B cell (primary cell): ENCODE results near the gene RAB25. TPM values are rescaled to one million over a fixed set of nuclear protein-coding genes. Genes with fewer than 3 reads are reported as not detected.

Experiments used
- ATAC-seq: fragments of 200-7000 bp; cut with Tn5 transposase; one replicate; pipeline ENCODE4 v1.10.0; 2021; ENCODE audit warnings: low read depth, mild to moderate bottlenecking, moderate number of reproducible peaks, moderate library complexity
- CTCF ChIA-PET: fragments of 350-600 bp; sonication (Branson Sonifier 250); formaldehyde crosslinking; loops from one replicate; lab custom pipeline; 2021; ENCODE audit warnings: antibody characterized with exemption, inconsistent platforms; lab: Charles Lee
- POLR2A ChIA-PET: fragments of 350-600 bp; sonication (Branson Sonifier 250); formaldehyde crosslinking; loops from one replicate; lab custom pipeline; 2021; ENCODE audit warnings: antibody characterized with exemption; lab: Charles Lee
- DNase-seq: peaks from one replicate; pipeline ENCODE4 v3.0.0; 2013
- H2AFZ ChIP-seq: 2 replicates; pipeline ENCODE4 v1.6.1; 2012; ENCODE audit warnings: mild to moderate bottlenecking, low read depth, low read length; ENCODE audit not compliant: insufficient read depth, poor library complexity, severe bottlenecking
- H3K27ac ChIP-seq, 2 donors: 1 replicate in 1 of 2; 2 replicates in 1 of 2; pipeline ENCODE4 v1.5.1; 2012 to 2013; ENCODE audit warnings: low read length in 2 of 2, mild to moderate bottlenecking in 2 of 2, moderate library complexity in 1 of 2
- H3K27me3 ChIP-seq, 4 experiments: fragments of 200-600 bp in 1 of 4; sonication (generic) in 1 of 4; replicated peaks in 1 of 4; 1 replicate in 2 of 4; 2 replicates in 2 of 4; pipeline versions ENCODE4 v1.6.1 to v1.7.0; 2013 to 2016; ENCODE audit warnings: low read length in 3 of 4, mild to moderate bottlenecking in 2 of 4, mixed read lengths in 1 of 4, moderate library complexity in 1 of 4; ENCODE audit not compliant: insufficient read depth in 4 of 4, control insufficient read depth in 3 of 4; ENCODE audit errors: control extremely low read depth in 1 of 4
- H3K36me3 ChIP-seq, 2 experiments: replicated peaks in 1 of 2; 1 replicate in 1 of 2; 2 replicates in 1 of 2; pipeline versions ENCODE4 v1.6.1 to v1.7.1; 2013; ENCODE audit warnings: low read length in 1 of 2; ENCODE audit not compliant: insufficient read depth in 2 of 2, control insufficient read depth in 1 of 2; ENCODE audit errors: control extremely low read depth in 1 of 2, extremely low read depth in 1 of 2
- H3K4me1 ChIP-seq, 2 donors: fragments of 200-600 bp in 1 of 2; sonication (generic) in 1 of 2; 1 replicate in 1 of 2; 2 replicates in 1 of 2; pipeline versions ENCODE4 v1.5.1 to v1.6.1; 2013 to 2017; ENCODE audit warnings: low read length in 2 of 2; ENCODE audit not compliant: control insufficient read depth in 2 of 2, insufficient read depth in 2 of 2
- H3K4me2 ChIP-seq: replicated peaks from 2 replicates; pipeline ENCODE3; 2012; ENCODE audit warnings: mild to moderate bottlenecking, low read depth, low read length; ENCODE audit not compliant: poor library complexity, severe bottlenecking
- H3K4me3 ChIP-seq, 5 experiments: fragments of 200-600 bp in 1 of 5; sonication (generic) in 1 of 5; 1 replicate in 3 of 5; 2 replicates in 2 of 5; pipeline versions ENCODE4 v1.5.1 to v1.7.0; 2011 to 2016; ENCODE audit warnings: low read length in 4 of 5, mild to moderate bottlenecking in 4 of 5, low read depth in 2 of 5, control low read depth in 1 of 5, moderate library complexity in 1 of 5; ENCODE audit not compliant: insufficient read depth in 1 of 5; ENCODE audit errors: control extremely low read depth in 1 of 5, extremely low read depth in 1 of 5
- H3K79me2 ChIP-seq: fragments of 200-600 bp; sonication (generic); one replicate; pipeline ENCODE4 v1.6.0; 2016; ENCODE audit warnings: low read length; ENCODE audit not compliant: control insufficient read depth, insufficient read depth
- H3K9ac ChIP-seq: fragments of 200-600 bp; sonication (generic); 2 replicates; pipeline ENCODE4 v1.6.1; 2017; ENCODE audit warnings: mild to moderate bottlenecking, low read length, moderate library complexity
- H3K9me3 ChIP-seq, 3 donors: one replicate each; pipeline versions ENCODE4 v1.6.1 to v1.7.1; 2013; ENCODE audit warnings: low read length in 2 of 3; ENCODE audit not compliant: control insufficient read depth in 2 of 3, insufficient read depth in 1 of 3; ENCODE audit errors: control extremely low read depth in 1 of 3
- H4K20me1 ChIP-seq: 2 replicates; pipeline ENCODE4 v1.6.0; 2012; ENCODE audit warnings: mild to moderate bottlenecking, low read length; ENCODE audit not compliant: insufficient read depth, control insufficient read depth, poor library complexity, severe bottlenecking
- H3K27ac Mint-ChIP-seq: one replicate; pipeline ENCODE4 v1.8.0; 2021; ENCODE audit warnings: mixed read lengths
- H3K27me3 Mint-ChIP-seq: one replicate; pipeline ENCODE4 v1.8.0; 2021; ENCODE audit warnings: mixed read lengths
- H3K4me1 Mint-ChIP-seq: one replicate; pipeline ENCODE4 v1.8.0; 2021; ENCODE audit warnings: mixed read lengths
- H3K4me3 Mint-ChIP-seq: one replicate; pipeline ENCODE4 v1.8.0; 2021; ENCODE audit warnings: mixed read lengths
- H3K9me3 Mint-ChIP-seq: one replicate; pipeline ENCODE4 v1.8.0; 2022; ENCODE audit warnings: mixed read lengths; ENCODE audit not compliant: insufficient read depth
- CTCF ChIP-seq: fragments of 200-600 bp; IDR thresholded peaks from one replicate; pipeline ENCODE4 v1.8.0; 2022; ENCODE audit warnings: antibody characterized with exemption, mild to moderate bottlenecking
- EZH2 ChIP-seq: IDR thresholded peaks from 2 replicates; pipeline ENCODE4 v1.6.1; 2012; ENCODE audit warnings: borderline replicate concordance, low read depth, mild to moderate bottlenecking, moderate library complexity, low read length; ENCODE audit not compliant: insufficient read depth, poor library complexity, severe bottlenecking
- WGBS: methylation state at CpG from one replicate; pipeline ENCODE4 v1.1.5; 2013; ENCODE audit warnings: missing lambda C conversion rate; ENCODE audit not compliant: insufficient coverage; 5-methylcytosine and 5-hydroxymethylcytosine counted together
- intact Hi-C: fragments of 100-400 bp; cut with micrococcal nuclease; formaldehyde crosslinking; loops from one replicate; pipeline ENCODE4 v1.10.0; 2022
- polyA plus RNA-seq: library from polyadenylated mRNA; depleted of rRNA; stranded (reverse); fragments of >200 nt; gene quantifications from 2 replicates; pipeline ENCODE4 v1.2.3, GENCODE V29; 2012
- total RNA-seq, 2 donors: library from RNA; stranded (reverse); fragments of 120-200 nt in 1 of 2; gene quantifications; 1 replicate in 1 of 2; 2 replicates in 1 of 2; pipeline versions ENCODE4 v1.2.3 to v1.2.4, GENCODE V29; 2013 to 2022

RAB25 gene
- total and polyA plus RNA-seq, 2 donors (not counting 1 experiment from before 2014, with no cell fraction given) = 0.69 to 2.2 TPM

DNA sequence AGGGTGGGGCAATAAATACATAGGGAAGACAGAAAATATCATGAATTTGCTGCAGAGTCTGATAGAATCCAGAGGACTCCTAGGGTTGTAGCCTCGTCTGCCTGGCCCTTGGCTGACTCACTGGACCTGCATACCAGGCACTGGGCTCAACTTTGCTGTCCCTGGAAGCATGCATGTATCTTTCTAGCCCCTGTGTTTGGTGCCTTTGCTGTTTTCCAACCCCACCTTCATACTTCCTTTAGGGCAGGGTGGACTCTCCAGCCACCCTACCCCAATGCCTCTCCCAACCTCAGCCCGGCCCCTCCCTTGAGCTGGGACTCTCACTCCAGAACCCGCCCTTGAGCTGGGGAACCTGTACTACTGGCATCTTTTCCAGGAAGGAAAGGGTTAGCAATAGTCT is 1.2 kb downstream of the RAB25 start:
- Histone ChIP-seq H2AFZ (no peak overlapping the region), H3K4me1 (no peaks in the 10 kb centered on the region), H4K20me1 (no peaks in the 10 kb centered on the region), H3K36me3 (peaks cover 0 to 5% of the 10 kb centered on the region in 2 experiments), H3K9ac (no peak overlapping the region), H3K27ac (no peak overlapping the region), H3K4me3 (no peak overlapping the region), H3K27me3 (no peaks in the 10 kb centered on the region), H3K4me2 (no peak overlapping the region), H3K9me3 (no peaks in the 10 kb centered on the region), H3K79me2 (no peaks in the 10 kb centered on the region)
- 100% methylated on average over 1 of the region's 3 CpGs for WGBS
- intact Hi-C loops = no loop called here
- no peak overlapping the region for H3K4me3 Mint-ChIP-seq
- no peaks in the 10 kb centered on the region for H3K27me3 Mint-ChIP-seq
- DNase-seq (no peak), ATAC-seq (no peak)
- POLR2A ChIA-PET = no interaction called here
- H3K4me1 Mint-ChIP-seq = no peaks in the 10 kb centered on the region
- no peaks in the 10 kb centered on the region for H3K9me3 Mint-ChIP-seq
- no peak overlapping the region for H3K27ac Mint-ChIP-seq
- TF ChIP-seq EZH2 (no peak), CTCF (no peak)
- CTCF ChIA-PET = interaction anchor here (0.7 kb wide), 2 partner anchors 11 to 33 kb away, joined by 3 to 4 read pairs; no protein-coding TSS in a partner anchor

- WGBS = no CpG with 5 or more reads among the region's 2 CpGs
- POLR2A ChIA-PET = no interaction called here
Measured at GRCh38 chr1:156063997-156064285, 3.0 kb downstream of the RAB25 start.

More at GRCh38 chr1:156063997-156064285, 3.0 kb downstream of the RAB25 start:
- no peaks in the 10 kb centered on the region for H3K27me3 ChIP-seq
- CTCF ChIA-PET = interaction anchor here (1.0 to 1.1 kb wide), 2 partner anchors 66 to 182 kb away, joined by 3 to 5 read pairs; no protein-coding TSS in a partner anchor
- no peak overlapping the region for H3K27ac ChIP-seq
- no peak overlapping the region for H2AFZ ChIP-seq
- H3K4me1 Mint-ChIP-seq = no peaks in the 10 kb centered on the region
- H3K9me3 ChIP-seq = no peaks in the 10 kb centered on the region
- H3K4me2 ChIP-seq = no peak overlapping the region
- H3K9me3 Mint-ChIP-seq = no peaks in the 10 kb centered on the region
- H3K27ac Mint-ChIP-seq = no peak overlapping the region
- no peaks in the 10 kb centered on the region for H4K20me1 ChIP-seq
- DNase-seq = no peak
- H3K27me3 Mint-ChIP-seq = no peaks in the 10 kb centered on the region
- H3K4me3 Mint-ChIP-seq = no peak overlapping the region
- intact Hi-C loops = no loop called here
- TF ChIP-seq EZH2 (no peak), CTCF (no peak)
- H3K79me2 ChIP-seq = no peaks in the 10 kb centered on the region
- ATAC-seq = no peak
- H3K4me1 ChIP-seq = no peaks in the 10 kb centered on the region
- no peaks in the 10 kb centered on the region for H3K36me3 ChIP-seq
- H3K4me3 ChIP-seq = no peak overlapping the region
- no peak overlapping the region for H3K9ac ChIP-seq
